ENCODE data around the gene CUL2.

CUL2 gene

GRCh38 chr10:35090162-35090954 lies at the start of gene CUL2:
CUL2 (minus strand) TSS chr10:35090341; CDS start chr10:35071317, 19,024 bp downstream.
- peak; percentile 68 to 98 (median 89) for DNase-seq

GRCh38 chr10:35136263-35136815 lies 46.2 kb upstream of the CUL2 start:
- no peak for DNase-seq

- no peak for DNase-seq
These were observed 45.7 kb upstream of the CUL2 start for GRCh38 chr10:35135861-35136260.

GRCh38 chr10:35133586-35133985 lies 43.4 kb upstream of the CUL2 start:
- DNase-seq, result no peak

- no peak for DNase-seq
These were observed 42.6 kb upstream of the CUL2 start for GRCh38 chr10:35132727-35133126.

- peak in 1 of 51 donors; percentile 8 for DNase-seq
These were observed 40.5 kb upstream of the CUL2 start for GRCh38 chr10:35130663-35131062.

GRCh38 chr10:35129185-35129674 lies 39.1 kb upstream of the CUL2 start:
- no peak for DNase-seq

- DNase-seq, result peak in 36 of 51 donors; percentile 15 to 78 (median 48)
These were observed 37.2 kb upstream of the CUL2 start for GRCh38 chr10:35127289-35127891.

GRCh38 chr10:35126530-35127288 lies 36.6 kb upstream of the CUL2 start, which contains the start of gene CREM:
CREM (plus strand) TSS chr10:35126846; CDS start chr10:35137836, 10,990 bp downstream.
- DNase-seq, result peak; percentile 65 to 100 (median 95)

GRCh38 chr10:35126062-35126529 lies 36.0 kb upstream of the CUL2 start:
- peak in 1 of 51 donors; percentile 18 for DNase-seq

GRCh38 chr10:35124540-35124939 lies 34.4 kb upstream of the CUL2 start:
- DNase-seq, result no peak

- no peak for DNase-seq
These were observed 29.2 kb upstream of the CUL2 start for GRCh38 chr10:35119378-35119777.

- DNase-seq, result no peak
These were observed 22.4 kb upstream of the CUL2 start for GRCh38 chr10:35112571-35112970.

GRCh38 chr10:35103882-35104281 lies 13.7 kb upstream of the CUL2 start:
- no peak for DNase-seq

GRCh38 chr10:35097510-35097909 lies 7.4 kb upstream of the CUL2 start:
- DNase-seq, result no peak

GRCh38 chr10:35096312-35096711 lies 6.2 kb upstream of the CUL2 start:
- no peak for DNase-seq

- no peak for DNase-seq
These were observed 2.7 kb upstream of the CUL2 start for GRCh38 chr10:35092851-35093250.

- no peak for DNase-seq
These were observed 2.1 kb upstream of the CUL2 start for GRCh38 chr10:35091994-35092790.

- peak in 3 of 51 donors; percentile 20 to 44 (median 36) for DNase-seq
These were observed 455 bp downstream of the CUL2 start for GRCh38 chr10:35089611-35090161.

GRCh38 chr10:35083242-35083641 lies 6.9 kb downstream of the CUL2 start:
- no peak for DNase-seq

All from hypothalamus (tissue), 51 donors.